ENCODE measurements around the gene CFDP1.

CFDP1 gene

DNA sequence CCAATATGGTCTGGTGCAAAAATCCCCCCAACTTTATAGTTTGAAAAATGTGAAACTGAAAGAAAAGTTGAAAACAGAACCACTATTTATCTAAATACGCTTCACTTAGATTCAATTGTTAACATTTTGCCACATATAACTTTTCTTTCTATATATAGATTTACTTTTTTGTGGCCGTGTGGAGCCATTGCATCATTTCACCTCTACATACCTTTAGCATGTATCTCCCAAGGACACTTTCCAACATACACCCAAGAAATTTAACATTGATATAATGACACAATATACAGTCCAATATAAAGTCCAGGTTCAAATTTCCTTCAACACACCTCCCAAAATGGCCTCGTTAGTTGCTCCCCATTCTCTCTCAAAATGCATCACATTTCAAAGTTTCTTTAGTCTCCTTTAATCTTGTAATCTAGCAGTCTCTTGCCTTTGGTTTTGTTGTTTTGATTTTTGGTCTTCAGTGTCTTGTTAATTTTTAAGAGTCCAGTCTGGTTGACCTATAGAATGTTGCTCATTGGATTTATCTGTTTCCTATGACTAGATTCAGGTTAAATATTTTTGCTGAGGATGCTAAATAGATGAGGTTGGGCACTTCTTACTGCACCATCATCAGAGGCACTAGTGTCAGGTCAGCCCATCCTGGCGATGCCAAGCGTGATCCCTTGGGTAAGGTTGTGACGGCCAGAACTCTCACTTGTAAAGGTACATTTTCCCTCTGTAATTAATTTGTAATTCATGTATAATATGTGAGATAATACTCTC, 117.6 kb downstream of the CFDP1 start:
- Histone ChIP-seq H3K27ac (no peak overlapping the region), H3K9ac (no peak overlapping the region), H3K27me3 (peaks cover 4% of the 10 kb centered on the region; the same call in 1 of the 2 replicates), H3K4me2 (no peak overlapping the region), H4K20me1 (peaks cover 82% of the 10 kb centered on the region), H3K36me3 (peaks cover 48% of the 10 kb centered on the region), H3K4me3 (no peak overlapping the region), H3K4me1 (peaks cover 19% of the 10 kb centered on the region), H3K9me3 (no peaks in the 10 kb centered on the region)
- TF ChIP-seq Cebpa-rat (IDR thresholded peaks at IDR 0.05), result no peak

DNA sequence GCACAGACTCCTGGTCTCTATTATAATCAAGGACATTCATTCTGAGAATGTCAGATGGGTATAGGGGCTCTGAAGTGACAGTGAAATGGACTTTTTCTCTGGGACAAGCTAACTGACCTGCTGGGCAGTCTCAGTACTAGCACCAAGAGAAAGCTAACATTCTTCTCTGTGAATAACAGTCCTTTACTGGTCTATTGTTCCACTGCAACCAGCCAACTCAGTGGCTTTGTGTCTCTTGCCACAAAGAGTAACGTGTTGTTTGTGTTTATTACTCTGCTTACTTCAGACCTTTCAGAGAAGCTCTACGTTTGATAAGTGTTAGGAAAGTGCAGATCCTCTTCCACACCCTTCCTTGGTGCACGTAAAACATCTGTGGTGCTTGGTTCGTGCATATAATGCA, 120.4 kb downstream of the CFDP1 start:
- Histone ChIP-seq H4K20me1 (peaks cover 78% of the 10 kb centered on the region), H3K4me1 (no peaks in the 10 kb centered on the region), H3K27ac (no peak overlapping the region)

DNA sequence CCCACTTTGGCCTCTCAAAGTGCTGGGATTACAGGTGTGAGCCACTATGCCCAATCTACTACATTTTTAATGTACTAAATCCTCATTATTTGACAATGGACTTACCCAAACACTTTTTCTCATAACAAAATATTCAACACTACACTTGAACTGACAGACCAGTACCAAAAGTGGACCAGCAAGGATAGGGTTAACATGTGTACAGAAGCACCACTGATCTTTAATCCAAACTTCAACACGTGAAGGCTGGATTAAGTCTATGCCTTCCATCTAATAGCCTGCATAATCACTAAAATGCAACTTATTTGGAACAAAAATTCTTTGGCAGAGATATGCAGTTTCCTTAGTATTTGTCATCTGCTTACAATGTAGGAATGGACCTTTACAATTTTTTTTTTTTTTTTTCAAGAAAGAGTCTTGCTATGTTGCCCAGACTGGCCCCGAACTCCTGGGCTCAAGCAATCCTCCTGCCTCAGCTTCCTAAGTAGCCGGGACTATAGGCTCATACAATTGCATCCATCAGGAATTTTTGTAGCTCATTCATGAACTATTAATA, 121.8 kb downstream of the CFDP1 start:
- Histone ChIP-seq H3K4me1 (peaks cover under 1% of the 10 kb centered on the region), H4K20me1 (peaks cover 78% of the 10 kb centered on the region), H3K27ac (no peak overlapping the region), H3K9ac (no peak overlapping the region), H3K9me3 (no peaks in the 10 kb centered on the region), H3K27me3 (no peaks in the 10 kb centered on the region), H3K4me2 (no peak overlapping the region), H3K4me3 (no peak overlapping the region), H3K36me3 (peaks cover 34% of the 10 kb centered on the region)
- no peak for TF ChIP-seq Cebpa-rat (IDR thresholded peaks at IDR 0.05)

More for the DNA sequence above, 120.4 kb downstream of the CFDP1 start:
- Histone ChIP-seq H3K27me3 (peaks cover 1% of the 10 kb centered on the region; the same call in 1 of the 2 replicates), H3K36me3 (peaks cover 44% of the 10 kb centered on the region), H3K9ac (no peak overlapping the region), H3K4me3 (no peak overlapping the region), H3K4me2 (no peak overlapping the region), H3K9me3 (no peaks in the 10 kb centered on the region)
- no peak for TF ChIP-seq Cebpa-rat (IDR thresholded peaks at IDR 0.05)

DNA sequence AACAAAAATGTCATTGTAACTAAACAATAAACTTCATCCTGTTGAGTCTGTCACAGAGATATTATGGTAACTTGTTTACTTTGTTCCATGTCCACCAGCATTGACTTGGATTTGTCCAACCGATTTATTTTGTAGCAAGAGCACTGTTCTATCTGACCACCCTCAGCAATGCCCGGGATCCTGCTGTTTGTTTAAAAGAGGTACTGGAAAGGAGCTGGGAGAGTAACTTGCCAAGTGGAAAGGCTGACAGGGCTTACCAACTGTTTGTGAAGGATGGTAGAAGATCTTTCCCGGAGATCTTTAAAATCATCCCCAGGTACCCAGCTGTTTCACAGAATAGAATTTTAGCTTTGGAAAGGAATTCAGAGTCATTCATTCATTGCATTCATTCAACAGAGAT, 122.8 kb downstream of the CFDP1 start:
- Histone ChIP-seq H3K9ac (no peak overlapping the region), H3K27ac (no peak overlapping the region), H3K9me3 (no peaks in the 10 kb centered on the region), H3K4me3 (no peak overlapping the region), H3K27me3 (no peaks in the 10 kb centered on the region), H3K36me3 (peaks cover 26% of the 10 kb centered on the region), H3K4me1 (peaks cover 9% of the 10 kb centered on the region), H3K4me2 (no peak overlapping the region), H4K20me1 (peaks cover 81% of the 10 kb centered on the region)
- TF ChIP-seq Cebpa-rat (IDR thresholded peaks at IDR 0.05), result no peak

DNA sequence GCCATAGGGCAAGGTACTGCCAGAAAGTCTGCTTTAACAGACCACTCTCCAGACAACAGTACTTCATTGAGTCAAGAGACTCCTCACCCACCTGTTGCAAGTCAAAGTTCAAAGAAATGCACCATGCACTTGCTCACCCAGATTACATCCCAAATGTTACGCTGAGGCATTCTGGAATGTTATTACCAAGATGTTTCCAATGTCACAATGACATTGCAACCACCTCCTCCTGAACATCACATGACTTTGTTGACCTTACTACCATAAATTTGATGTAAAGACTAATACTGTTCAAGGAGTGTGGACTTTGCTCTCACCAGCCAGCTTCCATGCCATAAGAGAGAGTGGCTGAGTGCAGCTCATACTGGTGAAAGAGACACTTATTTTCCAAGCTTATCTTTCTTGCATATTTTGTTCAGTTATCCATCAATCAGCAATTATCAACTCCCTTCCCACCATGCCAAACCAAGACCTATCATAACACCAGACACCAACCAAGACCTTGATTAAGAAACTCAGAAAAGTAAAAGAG, 123.3 kb downstream of the CFDP1 start:
- no peak overlapping the region for H3K4me3 ChIP-seq
- peaks cover 22% of the 10 kb centered on the region for H3K36me3 ChIP-seq
- H3K4me2 ChIP-seq, result no peak overlapping the region
- H3K27ac ChIP-seq, result no peak overlapping the region
- peaks cover 87% of the 10 kb centered on the region for H4K20me1 ChIP-seq
- no peak for TF ChIP-seq Cebpa-rat (IDR thresholded peaks at IDR 0.05)
- H3K27me3 ChIP-seq, result no peaks in the 10 kb centered on the region
- no peaks in the 10 kb centered on the region for H3K9me3 ChIP-seq
- H3K4me1 ChIP-seq, result peaks cover 15% of the 10 kb centered on the region
- H3K9ac ChIP-seq, result no peak overlapping the region

DNA sequence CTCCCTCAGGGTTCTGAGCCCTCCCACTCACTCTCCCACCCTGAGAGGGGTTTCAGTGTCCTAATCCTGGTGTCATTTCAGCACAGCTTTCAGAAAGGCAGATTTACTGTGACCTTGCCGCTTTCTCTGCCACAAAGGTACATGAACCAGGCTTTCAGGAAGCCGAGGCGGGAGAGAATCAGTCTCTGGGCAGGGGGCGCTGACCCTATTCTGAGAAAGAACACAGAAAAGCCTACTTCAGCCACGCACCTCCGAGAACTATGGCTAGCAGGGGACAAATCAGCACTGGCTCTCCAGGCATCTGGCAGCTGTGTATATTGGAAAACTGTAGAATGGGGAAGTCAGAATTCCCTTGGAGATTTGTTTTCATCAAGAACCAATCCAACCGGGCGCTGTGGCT, 124.1 kb downstream of the CFDP1 start:
- no peak for TF ChIP-seq Cebpa-rat (IDR thresholded peaks at IDR 0.05)
- peaks cover 19% of the 10 kb centered on the region for H3K4me1 ChIP-seq
- peaks cover 92% of the 10 kb centered on the region for H4K20me1 ChIP-seq
- no peak overlapping the region for H3K9ac ChIP-seq
- no peak overlapping the region for H3K4me3 ChIP-seq
- H3K4me2 ChIP-seq, result no peak overlapping the region
- peaks cover 24% of the 10 kb centered on the region for H3K36me3 ChIP-seq
- no peaks in the 10 kb centered on the region for H3K9me3 ChIP-seq
- no peak overlapping the region for H3K27ac ChIP-seq
- no peaks in the 10 kb centered on the region for H3K27me3 ChIP-seq

DNA sequence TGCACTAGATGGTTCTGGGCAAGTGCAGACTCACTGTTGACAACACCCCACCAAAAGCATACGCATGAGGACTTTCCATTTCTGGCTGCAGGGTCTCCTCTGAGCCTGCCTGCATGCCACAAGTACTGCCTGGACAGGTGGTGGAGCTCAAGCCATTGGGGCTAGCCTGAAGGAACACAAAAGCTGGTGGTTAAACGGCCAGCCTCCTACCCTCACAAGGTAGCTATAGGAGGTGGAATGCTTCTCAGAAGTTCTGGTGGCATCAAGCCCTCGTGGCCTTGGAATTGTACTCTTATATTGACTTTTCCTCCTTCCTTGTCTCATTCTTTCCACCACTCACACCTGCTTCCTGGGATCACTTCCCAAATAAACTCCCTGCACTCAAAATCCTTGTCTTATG, 125.3 kb downstream of the CFDP1 start:
- no peaks in the 10 kb centered on the region for H3K9me3 ChIP-seq
- H3K27me3 ChIP-seq, result no peaks in the 10 kb centered on the region
- TF ChIP-seq Cebpa-rat (IDR thresholded peaks at IDR 0.05), result no peak
- H3K36me3 ChIP-seq, result peaks cover 23% of the 10 kb centered on the region
- peaks cover 85% of the 10 kb centered on the region for H4K20me1 ChIP-seq
- H3K4me2 ChIP-seq, result no peak overlapping the region
- no peak overlapping the region for H3K27ac ChIP-seq
- no peak overlapping the region for H3K9ac ChIP-seq
- no peak overlapping the region for H3K4me3 ChIP-seq
- peaks cover 19% of the 10 kb centered on the region for H3K4me1 ChIP-seq

DNA sequence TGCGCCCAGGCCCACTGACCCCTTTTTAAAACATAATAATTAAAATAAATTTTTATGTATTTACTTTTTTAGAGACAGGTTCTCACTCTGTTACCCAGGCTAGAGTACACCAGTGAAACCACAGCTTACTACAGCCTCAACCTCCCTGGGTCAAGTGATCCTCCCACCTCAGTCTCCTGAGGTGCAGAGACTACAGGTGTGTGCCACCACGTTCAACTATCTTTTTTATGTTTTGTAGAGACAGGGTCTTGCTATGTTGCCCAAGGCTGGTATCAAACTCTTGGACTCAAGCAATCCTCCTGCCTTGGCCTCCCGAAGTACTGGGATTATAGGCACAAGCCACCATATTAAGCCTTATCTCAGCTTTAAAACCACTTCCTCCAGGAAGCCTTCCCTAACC, 125.8 kb downstream of the CFDP1 start:
- H3K27ac ChIP-seq, result no peak overlapping the region
- H3K4me3 ChIP-seq, result no peak overlapping the region
- peaks cover 19% of the 10 kb centered on the region for H3K4me1 ChIP-seq
- H3K9me3 ChIP-seq, result no peaks in the 10 kb centered on the region
- H3K36me3 ChIP-seq, result peaks cover 24% of the 10 kb centered on the region
- no peak overlapping the region for H3K4me2 ChIP-seq
- no peak overlapping the region for H3K9ac ChIP-seq
- peaks cover 80% of the 10 kb centered on the region for H4K20me1 ChIP-seq
- TF ChIP-seq Cebpa-rat (IDR thresholded peaks at IDR 0.05), result no peak
- no peaks in the 10 kb centered on the region for H3K27me3 ChIP-seq

DNA sequence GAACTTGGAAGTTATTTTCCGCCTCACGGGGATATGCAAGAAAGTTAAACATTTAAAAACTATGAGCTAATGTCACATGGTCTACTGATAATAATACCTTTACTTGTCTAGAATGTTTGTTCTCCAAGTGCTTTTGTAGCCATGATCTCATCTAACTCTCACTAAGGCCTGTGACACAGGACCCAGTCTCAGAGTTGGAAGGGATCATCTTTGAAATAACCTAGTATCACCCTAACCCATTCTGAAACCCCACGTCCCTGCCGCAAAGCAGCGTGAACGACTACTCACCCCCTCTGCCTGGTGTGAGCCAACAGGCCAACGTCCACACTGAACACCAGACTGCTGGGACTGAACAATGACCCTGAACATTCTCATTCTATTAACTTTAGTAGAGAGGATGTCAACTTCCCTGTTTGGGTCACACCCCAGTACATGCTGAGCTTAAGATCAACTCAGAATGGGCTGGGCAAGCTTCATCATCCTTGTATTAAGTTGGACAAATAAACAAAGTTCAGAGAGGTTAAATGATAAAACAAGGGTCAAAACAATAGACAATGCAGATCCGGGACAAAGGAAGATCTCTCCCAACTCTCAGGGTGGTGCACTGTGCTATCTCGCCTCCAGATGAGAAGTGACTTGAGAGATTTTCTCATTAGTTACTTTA, 127.1 kb downstream of the CFDP1 start:
- Histone ChIP-seq H4K20me1 (peaks cover 67% of the 10 kb centered on the region), H3K9ac (no peak overlapping the region), H3K27me3 (no peaks in the 10 kb centered on the region), H3K4me2 (peak overlapping the region; percentile 62), H3K9me3 (no peaks in the 10 kb centered on the region), H3K4me3 (no peak overlapping the region), H3K36me3 (peaks cover 37% of the 10 kb centered on the region), H3K27ac (no peak overlapping the region), H3K4me1 (peaks cover 19% of the 10 kb centered on the region)
- TF ChIP-seq Cebpa-rat (IDR thresholded peaks at IDR 0.05), result no peak
